Activated T-cell treated with anti-CD3 and anti-CD28 coated beads for 24 hours (primary cell): ENCODE results near the gene ARL4D.
A peak's percentile ranks its signal among the peaks of the same experiment; 100 is the strongest.
"Not testable (repeated sequence)": the region's sequence is repeated elsewhere in the genome, so short reads cannot be mapped to it uniquely, and the experiment has no call there.

ENCODE experiments used
- DNase-seq: peaks from one replicate; pipeline ENCODE4 v3.0.0-alpha.2; 2020; ENCODE audit warnings: low read depth

The ARL4D gene

GRCh38 chr17:43398724-43399595 lies at the start of gene ARL4D:
Gene ARL4D, plus strand, starts transcription at chr17:43398993. Its CDS starts 740 bp downstream, at chr17:43399733.
- peak; percentile 76 for DNase-seq

GRCh38 chr17:43349142-43349541 lies 49.7 kb upstream of the ARL4D start:
- DNase-seq, result no peak

GRCh38 chr17:43350888-43351361 lies 47.9 kb upstream of the ARL4D start:
- no peak for DNase-seq

GRCh38 chr17:43351691-43352090 lies 47.1 kb upstream of the ARL4D start:
- no peak for DNase-seq

- no peak for DNase-seq
Measured at GRCh38 chr17:43352579-43353331, 46.0 kb upstream of the ARL4D start.

GRCh38 chr17:43353393-43353792 lies 45.4 kb upstream of the ARL4D start:
- DNase-seq, result no peak

GRCh38 chr17:43354371-43354770 lies 44.4 kb upstream of the ARL4D start:
- no peak for DNase-seq

GRCh38 chr17:43356450-43356849 lies 42.3 kb upstream of the ARL4D start:
- DNase-seq, result no peak

- DNase-seq, result no peak
Measured at GRCh38 chr17:43356999-43357398, 41.8 kb upstream of the ARL4D start.

GRCh38 chr17:43359469-43360110 lies 39.2 kb upstream of the ARL4D start:
- DNase-seq, result no peak

GRCh38 chr17:43360376-43360738 lies 38.4 kb upstream of the ARL4D start:
- DNase-seq, result peak; percentile 81

- DNase-seq, result peak; percentile 86
Measured at GRCh38 chr17:43360739-43361505, 37.9 kb upstream of the ARL4D start.

GRCh38 chr17:43363181-43363925 lies 35.4 kb upstream of the ARL4D start:
- DNase-seq, result no peak

- no peak for DNase-seq
Measured at GRCh38 chr17:43363926-43364285, 34.9 kb upstream of the ARL4D start.

GRCh38 chr17:43365356-43365755 lies 33.4 kb upstream of the ARL4D start:
- no peak for DNase-seq

- not testable (repeated sequence) for DNase-seq
Measured at GRCh38 chr17:43365921-43366320, 32.9 kb upstream of the ARL4D start.

- DNase-seq, result no peak
Measured at GRCh38 chr17:43366891-43367736, 31.7 kb upstream of the ARL4D start.

GRCh38 chr17:43367737-43368242 lies 31.0 kb upstream of the ARL4D start:
- DNase-seq, result peak; percentile 44

GRCh38 chr17:43368740-43369506 lies 29.9 kb upstream of the ARL4D start:
- peak; percentile 49 for DNase-seq
